ENCODE measurements around the gene ARF5. TPM values are rescaled to one million over a fixed set of nuclear protein-coding genes. Genes with fewer than 3 reads are reported as not detected.

ARF5 gene
- total RNA-seq, 1 experiment from 2014 or later: 83.5 TPM

DNA sequence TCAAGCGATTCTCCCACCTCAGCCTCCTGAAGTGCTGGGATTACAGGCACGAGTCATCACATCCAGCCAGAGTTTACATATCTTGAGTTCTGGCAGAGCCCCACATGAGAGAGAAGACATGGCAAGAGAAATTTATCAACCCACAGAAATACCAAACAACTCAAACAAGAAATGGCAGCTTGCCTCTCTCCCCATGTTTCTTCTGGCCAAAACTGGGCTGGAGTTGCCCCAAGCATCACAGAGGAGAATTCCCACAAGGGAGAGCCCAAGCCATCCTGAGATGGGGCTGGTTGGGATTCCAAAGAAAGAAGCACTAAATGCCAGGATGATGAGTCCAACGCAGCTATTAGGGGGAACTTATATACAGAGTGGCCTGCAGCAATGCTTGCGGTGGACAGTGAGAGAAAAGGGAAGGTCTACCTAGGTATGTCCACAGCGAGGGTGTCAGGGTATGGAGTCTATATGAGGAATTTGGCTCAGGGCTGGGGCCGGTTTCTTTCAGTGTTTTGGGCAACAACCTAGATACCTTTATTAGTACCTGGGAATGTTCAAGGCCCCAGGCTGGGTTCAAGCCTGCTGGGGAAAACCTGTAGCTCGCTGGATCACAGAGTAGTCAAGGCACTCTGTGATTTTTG lies 44.2 kb downstream of the ARF5 start:
- no peak for DNase-seq (ENCODE audit: low spot score)
- Histone ChIP-seq H3K36me3 (ENCODE audit: insufficient read depth, low read length, poor library complexity, severe bottlenecking) (no peaks in the 10 kb centered on the region), H3K9me3 (ENCODE audit: low read depth, low read length, poor library complexity, severe bottlenecking) (no peaks in the 10 kb centered on the region), H3K27me3 (replicated peaks; ENCODE audit: insufficient read depth, low read depth, low read length, poor library complexity) (no peaks in the 10 kb centered on the region), H3K27ac (ENCODE audit: low read depth, low read length, poor library complexity, severe bottlenecking) (no peak overlapping the region), H3K4me3 (ENCODE audit: low read depth, low read length, poor library complexity, severe bottlenecking) (no peak overlapping the region), H3K4me1 (ENCODE audit: insufficient read depth, low read length, poor library complexity, severe bottlenecking) (no peaks in the 10 kb centered on the region)
- TF ChIP-seq EZH2 (IDR thresholded peaks at IDR 0.05; ENCODE audit: borderline replicate concordance, low read depth, low read length, poor library complexity, severe bottlenecking) (no peak), CTCF (conservative IDR thresholded peaks at IDR 0.05; ENCODE audit: low read depth, low read length) (no peak)
- POLR2A ChIA-PET (ENCODE audit: low non-redundant PET): no interaction called here
- CTCF ChIA-PET: no interaction called here
- intact Hi-C loops (cut with micrococcal nuclease; ENCODE audit: unreplicated experiment): no loop called here
- BruUV-seq (replicated peaks): no TSS peak

DNA sequence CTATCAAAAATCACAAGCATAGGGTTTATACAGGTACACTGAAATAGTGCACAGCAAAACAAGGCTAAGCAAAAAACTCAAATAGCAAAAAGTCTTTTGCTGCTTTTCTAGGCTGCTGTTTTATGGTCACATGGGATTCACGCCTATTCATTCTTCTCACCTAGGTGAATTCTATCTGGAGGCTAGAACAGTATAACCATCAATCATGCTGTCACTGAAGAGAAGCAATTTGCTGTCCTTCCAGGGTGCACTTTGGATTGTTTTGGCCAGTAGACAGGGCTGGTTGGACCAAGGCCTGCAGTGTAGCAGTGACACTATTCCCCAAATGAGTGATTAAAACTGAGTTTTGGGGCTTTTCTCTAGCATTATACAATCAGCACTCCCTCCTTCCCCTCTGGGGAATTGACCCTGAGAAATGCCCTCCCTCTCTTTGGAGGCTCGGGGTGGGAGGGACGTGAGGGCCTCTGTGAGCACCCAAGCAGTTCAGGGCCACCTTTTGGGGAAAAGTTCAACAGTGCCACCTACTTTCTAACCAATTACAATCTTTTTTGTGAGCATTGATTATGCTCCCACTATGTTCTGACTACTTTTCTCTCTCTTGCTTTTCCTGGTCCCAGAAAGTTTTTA lies 47.6 kb downstream of the ARF5 start:
- H3K27me3 ChIP-seq (replicated peaks; ENCODE audit: insufficient read depth, low read depth, low read length, poor library complexity): no peaks in the 10 kb centered on the region
- H3K27ac ChIP-seq (ENCODE audit: low read depth, low read length, poor library complexity, severe bottlenecking): no peak overlapping the region
- intact Hi-C loops (cut with micrococcal nuclease; ENCODE audit: unreplicated experiment): no loop called here
- H3K4me3 ChIP-seq (ENCODE audit: low read depth, low read length, poor library complexity, severe bottlenecking): no peak overlapping the region
- H3K4me1 ChIP-seq (ENCODE audit: insufficient read depth, low read length, poor library complexity, severe bottlenecking): no peaks in the 10 kb centered on the region
- no TSS peak for BruUV-seq (replicated peaks)
- ChIA-PET POLR2A (ENCODE audit: low non-redundant PET) (no interaction called here), CTCF (no interaction called here)
- DNase-seq (ENCODE audit: low spot score): no peak
- no peaks in the 10 kb centered on the region for H3K36me3 ChIP-seq (ENCODE audit: insufficient read depth, low read length, poor library complexity, severe bottlenecking)
- no peaks in the 10 kb centered on the region for H3K9me3 ChIP-seq (ENCODE audit: low read depth, low read length, poor library complexity, severe bottlenecking)
- no peak for TF ChIP-seq EZH2 (IDR thresholded peaks at IDR 0.05; ENCODE audit: borderline replicate concordance, low read depth, low read length, poor library complexity, severe bottlenecking)
- no peak for TF ChIP-seq CTCF (conservative IDR thresholded peaks at IDR 0.05; ENCODE audit: low read depth, low read length)

- H3K9me3 ChIP-seq (ENCODE audit: low read depth, low read length, poor library complexity, severe bottlenecking): no peaks in the 10 kb centered on the region
- H3K4me3 ChIP-seq (ENCODE audit: low read depth, low read length, poor library complexity, severe bottlenecking): no peak overlapping the region
- TF ChIP-seq CTCF (conservative IDR thresholded peaks at IDR 0.05; ENCODE audit: low read depth, low read length): no peak
- no peak for TF ChIP-seq EZH2 (IDR thresholded peaks at IDR 0.05; ENCODE audit: borderline replicate concordance, low read depth, low read length, poor library complexity, severe bottlenecking)
- H3K36me3 ChIP-seq (ENCODE audit: insufficient read depth, low read length, poor library complexity, severe bottlenecking): no peaks in the 10 kb centered on the region
- intact Hi-C loops (cut with micrococcal nuclease; ENCODE audit: unreplicated experiment): no loop called here
- DNase-seq (ENCODE audit: low spot score): no peak
- ChIA-PET POLR2A (ENCODE audit: low non-redundant PET) (no interaction called here), CTCF (no interaction called here)
- H3K27ac ChIP-seq (ENCODE audit: low read depth, low read length, poor library complexity, severe bottlenecking): no peak overlapping the region
- H3K4me1 ChIP-seq (ENCODE audit: insufficient read depth, low read length, poor library complexity, severe bottlenecking): no peaks in the 10 kb centered on the region
- BruUV-seq (replicated peaks): no TSS peak
- no peaks in the 10 kb centered on the region for H3K27me3 ChIP-seq (replicated peaks; ENCODE audit: insufficient read depth, low read depth, low read length, poor library complexity)
Observed at GRCh38 chr7:127638197-127638596, 50.0 kb downstream of the ARF5 start.

Other genes starting within 250 kb of the ARF5 start
- 23.0 and 25.7 TPM in 2 replicates for gene ZNF800, start 195.7 kb upstream of the ARF5 start, total RNA-seq (2021)
- 15.2 and 15.5 TPM in 2 replicates for gene GCC1, start 2.8 kb upstream of the ARF5 start, total RNA-seq (2021)
- gene FSCN3, start 5.3 kb downstream of the ARF5 start, total RNA-seq (2021): 0.52 and 0.83 TPM in 2 replicates
- not detected in 2 replicates for gene PAX4, start 29.7 kb downstream of the ARF5 start, total RNA-seq (2021)
- gene SND1, start 63.8 kb downstream of the ARF5 start, total RNA-seq (2021): 177 and 180 TPM in 2 replicates

Data from A673 (cell line).